K562 (cell line): ENCODE data around the gene SPATA16. TPM values are rescaled to one million over a fixed set of nuclear protein-coding genes. Genes with fewer than 3 reads are reported as not detected.

ENCODE experiments used
- ARID3A ChIP-seq: IDR thresholded peaks from 2 replicates; pipeline ENCODE4 v1.6.1; 2012; ENCODE audit warnings: low read depth, low read length, improper control_type of control experiment, borderline replicate concordance
- GMEB1 ChIP-seq: fragments of 250-450 bp; sonication (Bioruptor Pico); IDR thresholded peaks from 2 replicates; pipeline ENCODE4 v1.4.0; 2020; ENCODE audit warnings: mild to moderate bottlenecking
- RAD21 ChIP-seq, 2 experiments: fragments of 250-450 bp in 1 of 2; fragments of 450-650 bp in 1 of 2; sonication (Bioruptor Pico) in 1 of 2; formaldehyde crosslinking in 1 of 2; IDR thresholded peaks in 1 of 2; conservative IDR thresholded peaks in 1 of 2; 2 replicates each; pipeline versions ENCODE4 v1.4.0 to v1.8.0; 2020 to 2022; ENCODE audit warnings: mild to moderate bottlenecking in 2 of 2, moderate library complexity in 1 of 2
- REST ChIP-seq, 2 experiments: fragments of 450-650 bp; formaldehyde crosslinking in 1 of 2; IDR thresholded peaks; 2 replicates each; pipeline versions ENCODE4 v1.4.0 to v1.6.1; 2014 to 2020; ENCODE audit warnings: mild to moderate bottlenecking in 2 of 2, borderline replicate concordance in 1 of 2, low read depth in 1 of 2
- SMC3 ChIP-seq: conservative IDR thresholded peaks from 2 replicates; pipeline ENCODE4 v1.6.1; 2011; ENCODE audit warnings: low read depth, low read length, improper control_type of control experiment; ENCODE audit not compliant: insufficient read depth
- ZFPM2 ChIP-seq: fragments of 250-450 bp; sonication (Bioruptor Pico); IDR thresholded peaks from 2 replicates; pipeline ENCODE4 v1.5.1; 2022; ENCODE audit warnings: mild to moderate bottlenecking
- ZNF354B ChIP-seq: fragments of 250-450 bp; sonication (Bioruptor Pico); IDR thresholded peaks from 2 replicates; pipeline ENCODE4 v1.4.0; 2020
- ZNF668 ChIP-seq: fragments of 250-450 bp; sonication (Bioruptor Pico); IDR thresholded peaks from 2 replicates; pipeline ENCODE4 v1.8.0; 2022; ENCODE audit warnings: mild to moderate bottlenecking, inconsistent platforms
- polyA plus RNA-seq, 8 experiments: library from polyadenylated mRNA; depleted of rRNA in 4 of 8; stranded (reverse) in 5 of 8; unstranded in 3 of 8; fragments of >200 nt; fragmentation: Nextera tagmentation in 2 of 8; fragmentation: Illumina TruSeq in 1 of 8; extraction: Ambion mirVana in 2 of 8; extraction: Trizol in 1 of 8; gene quantifications; 2 replicates each; pipeline versions ENCODE4 v1.2.1 to v1.2.3, GENCODE V29; 2011 to 2014; ENCODE audit warnings: inconsistent platforms in 1 of 8, missing spikeins in 1 of 8
- total RNA-seq, 7 experiments: library from RNA; depleted of rRNA in 6 of 7; stranded (reverse); fragments of >200 nt in 6 of 7; fragmentation: Illumina TruSeq in 2 of 7; extraction: Trizol in 2 of 7; gene quantifications; 2 replicates each; pipeline versions ENCODE4 v1.2.1 to v1.2.3, GENCODE V29; 2011 to 2021; ENCODE audit warnings: low replicate concordance in 1 of 7
- TF ChIP-seq, protein P1 (sequence below): sonication (generic); formaldehyde crosslinking; IDR thresholded peaks from 2 replicates; pipeline ENCODE4 v1.8.0; 2022; ENCODE audit warnings: mild to moderate bottlenecking, missing genetic modification reagents
- TF ChIP-seq, protein P2 (sequence below): fragments of 250-450 bp; sonication (Bioruptor Pico); IDR thresholded peaks from 2 replicates; pipeline ENCODE4 v1.5.0; 2021; ENCODE audit warnings: mild to moderate bottlenecking, borderline replicate concordance

The SPATA16 gene
- total and polyA plus RNA-seq, 9 of the 15 experiments (the other 6 are each of a cell fraction or from before 2014, with no cell fraction given) = not detected

DNA sequence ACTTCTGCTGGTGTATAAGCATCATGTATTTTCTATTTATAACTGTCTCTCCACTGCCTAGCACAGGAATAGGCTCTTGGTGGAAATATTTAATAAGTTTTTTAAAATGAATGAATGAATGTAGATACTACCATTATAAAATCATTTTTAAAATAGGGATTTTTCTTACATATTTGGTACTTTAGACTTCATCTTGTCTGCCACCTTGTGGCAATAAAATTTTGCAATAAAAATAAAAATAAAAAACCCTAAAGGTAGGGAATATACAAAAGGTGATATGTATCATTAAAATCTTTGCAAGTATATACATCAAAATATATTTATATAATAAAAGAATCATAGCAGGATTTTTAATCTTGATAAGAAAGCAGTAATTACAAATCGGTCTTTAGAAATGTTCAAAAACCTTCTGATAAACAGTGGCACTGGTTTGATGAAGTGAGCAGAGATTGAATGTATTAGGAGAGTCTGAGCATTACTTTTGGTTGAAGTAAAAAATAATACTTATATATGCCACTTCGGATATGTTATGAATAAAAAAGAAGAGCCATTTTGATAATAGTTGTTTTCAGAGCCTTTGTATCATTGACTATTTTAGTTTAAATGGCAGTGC, 95.2 kb downstream of the SPATA16 start (continued):
- peak; percentile 71 for TF ChIP-seq REST (IDR thresholded peaks at IDR 0.05; ENCODE audit: borderline replicate concordance)
- no peak for TF ChIP-seq REST (CRISPR knock-in tag; IDR thresholded peaks at IDR 0.05; ENCODE audit: low read depth)
- TF ChIP-seq RAD21 (CRISPR knock-in tag; conservative IDR thresholded peaks at IDR 0.05 in 1 of 2, IDR thresholded peaks at IDR 0.05 in 1 of 2) = peak; percentile 68 to 80
- TF ChIP-seq, protein P1, sequence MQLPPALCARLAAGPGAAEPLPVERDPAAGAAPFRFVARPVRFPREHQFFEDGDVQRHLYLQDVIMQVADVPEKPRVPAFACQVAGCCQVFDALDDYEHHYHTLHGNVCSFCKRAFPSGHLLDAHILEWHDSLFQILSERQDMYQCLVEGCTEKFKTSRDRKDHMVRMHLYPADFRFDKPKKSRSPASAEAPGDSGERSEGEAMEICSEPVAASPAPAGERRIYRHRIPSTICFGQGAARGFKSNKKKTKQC (CRISPR knock-in tag) = no peak
- TF ChIP-seq ZNF354B (CRISPR knock-in tag) = no peak
- no peak for TF ChIP-seq GMEB1 (CRISPR knock-in tag)
- TF ChIP-seq ZNF668 = no peak
- TF ChIP-seq SMC3 = peak; percentile 24; the same call in 1 of the 2 replicates
- TF ChIP-seq ZFPM2 = no peak
- TF ChIP-seq, protein P2, sequence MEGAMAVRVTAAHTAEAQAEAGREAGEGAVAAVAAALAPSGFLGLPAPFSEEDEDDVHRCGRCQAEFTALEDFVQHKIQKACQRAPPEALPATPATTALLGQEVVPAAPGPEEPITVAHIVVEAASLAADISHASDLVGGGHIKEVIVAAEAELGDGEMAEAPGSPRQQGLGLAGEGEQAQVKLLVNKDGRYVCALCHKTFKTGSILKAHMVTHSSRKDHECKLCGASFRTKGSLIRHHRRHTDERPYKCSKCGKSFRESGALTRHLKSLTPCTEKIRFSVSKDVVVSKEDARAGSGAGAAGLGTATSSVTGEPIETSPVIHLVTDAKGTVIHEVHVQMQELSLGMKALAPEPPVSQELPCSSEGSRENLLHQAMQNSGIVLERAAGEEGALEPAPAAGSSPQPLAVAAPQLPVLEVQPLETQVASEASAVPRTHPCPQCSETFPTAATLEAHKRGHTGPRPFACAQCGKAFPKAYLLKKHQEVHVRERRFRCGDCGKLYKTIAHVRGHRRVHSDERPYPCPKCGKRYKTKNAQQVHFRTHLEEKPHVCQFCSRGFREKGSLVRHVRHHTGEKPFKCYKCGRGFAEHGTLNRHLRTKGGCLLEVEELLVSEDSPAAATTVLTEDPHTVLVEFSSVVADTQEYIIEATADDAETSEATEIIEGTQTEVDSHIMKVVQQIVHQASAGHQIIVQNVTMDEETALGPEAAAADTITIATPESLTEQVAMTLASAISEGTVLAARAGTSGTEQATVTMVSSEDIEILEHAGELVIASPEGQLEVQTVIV (CRISPR knock-in tag) = no peak
- TF ChIP-seq ARID3A = 0 out of 2 replicates have a peak, but pooled peaks have one; percentile 65
